ENCODE measurements around the gene ZNF107. TPM values are rescaled to one million over a fixed set of nuclear protein-coding genes. Genes with fewer than 3 reads are reported as not detected.

ZNF107 gene
- total and polyA plus RNA-seq, 2 of the 13 experiments (the other 11 are each of a cell fraction or from before 2014, with no cell fraction given) = 2.5 to 5.4 TPM

DNA sequence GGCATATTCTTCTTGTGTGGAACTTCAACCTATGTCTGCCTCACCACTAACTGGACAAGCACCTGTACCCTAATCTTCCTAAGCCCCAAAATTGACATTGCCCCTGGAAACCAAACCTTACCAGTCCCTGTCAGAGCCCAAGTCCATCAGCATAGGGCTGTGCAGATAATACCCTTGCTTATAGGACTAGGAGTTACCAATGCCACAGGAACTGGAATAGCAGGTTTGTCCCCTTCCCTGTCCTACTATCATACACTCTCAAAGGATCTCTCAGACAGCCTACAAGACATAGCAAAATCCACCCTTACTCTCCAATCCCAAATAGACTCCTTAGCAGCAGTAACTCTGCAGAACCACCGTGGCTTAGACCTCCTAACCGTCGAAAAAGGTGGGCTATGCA lies 19.8 kb downstream of the ZNF107 start (continued):
- TF ChIP-seq HNRNPK (IDR thresholded peaks at IDR 0.05; ENCODE audit: low read depth, low read length, poor library complexity, severe bottlenecking) = no peak
- TF ChIP-seq ZNF772 (CRISPR knock-in tag; IDR thresholded peaks at IDR 0.05) = no peak
- no peak for TF ChIP-seq TAF15 (IDR thresholded peaks at IDR 0.05; ENCODE audit: low read depth, low read length, poor library complexity, severe bottlenecking)
- no peak for TF ChIP-seq NAIF1 (CRISPR knock-in tag; IDR thresholded peaks at IDR 0.05; ENCODE audit: borderline replicate concordance)
- TF ChIP-seq ZNF274 (CRISPR knock-in tag; IDR thresholded peaks at IDR 0.05) = no peak
- TF ChIP-seq ETS1 (CRISPR knock-in tag; IDR thresholded peaks at IDR 0.05) = no peak

- no peak overlapping the region for H3K4me2 ChIP-seq (ENCODE audit: low read depth, low read length)
- intact Hi-C loops (cut with micrococcal nuclease; ENCODE audit: unreplicated experiment) = no loop called here
- no TSS peak for BruUV-seq (replicated peaks)
- peak; percentile 44; the same call in 1 of the 2 replicates for TF ChIP-seq MIER3 (CRISPR knock-in tag; IDR thresholded peaks at IDR 0.05; ENCODE audit: borderline replicate concordance)
- TF ChIP-seq CC2D1A (CRISPR knock-in tag; IDR thresholded peaks at IDR 0.05) = no peak
- TF ChIP-seq RBM39 (IDR thresholded peaks at IDR 0.05; ENCODE audit: low read depth, low read length, poor library complexity, severe bottlenecking) = no peak
- no peak for TF ChIP-seq MYNN (CRISPR knock-in tag; IDR thresholded peaks at IDR 0.05; ENCODE audit: low read depth)
- no peak for TF ChIP-seq ZNF430 (CRISPR knock-in tag; IDR thresholded peaks at IDR 0.05)
- 0 out of 2 replicates have a peak, but pooled peaks have one; percentile 28 for TF ChIP-seq HDAC1 (CRISPR knock-in tag; IDR thresholded peaks at IDR 0.05)
- no peak for TF ChIP-seq ZNF749 (CRISPR knock-in tag; IDR thresholded peaks at IDR 0.05; ENCODE audit: borderline replicate concordance)
- no peak for TF ChIP-seq ELK4 (CRISPR knock-in tag; IDR thresholded peaks at IDR 0.05; ENCODE audit: borderline replicate concordance)
- TF ChIP-seq, protein P1, sequence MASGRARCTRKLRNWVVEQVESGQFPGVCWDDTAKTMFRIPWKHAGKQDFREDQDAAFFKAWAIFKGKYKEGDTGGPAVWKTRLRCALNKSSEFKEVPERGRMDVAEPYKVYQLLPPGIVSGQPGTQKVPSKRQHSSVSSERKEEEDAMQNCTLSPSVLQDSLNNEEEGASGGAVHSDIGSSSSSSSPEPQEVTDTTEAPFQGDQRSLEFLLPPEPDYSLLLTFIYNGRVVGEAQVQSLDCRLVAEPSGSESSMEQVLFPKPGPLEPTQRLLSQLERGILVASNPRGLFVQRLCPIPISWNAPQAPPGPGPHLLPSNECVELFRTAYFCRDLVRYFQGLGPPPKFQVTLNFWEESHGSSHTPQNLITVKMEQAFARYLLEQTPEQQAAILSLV (CRISPR knock-in tag; IDR thresholded peaks at IDR 0.05; ENCODE audit: borderline replicate concordance) = no peak
- TF ChIP-seq ZNF558 (CRISPR knock-in tag; IDR thresholded peaks at IDR 0.05; ENCODE audit: borderline replicate concordance) = no peak
- 0 out of 2 replicates have a peak, but pooled peaks have one; percentile 28 for TF ChIP-seq CBX5 (CRISPR knock-in tag; IDR thresholded peaks at IDR 0.05; ENCODE audit: borderline replicate concordance)
- TF ChIP-seq ZNF260 (CRISPR knock-in tag; IDR thresholded peaks at IDR 0.05; ENCODE audit: borderline replicate concordance, low read depth) = no peak
- no peak for TF ChIP-seq GATA4 (IDR thresholded peaks at IDR 0.05; ENCODE audit: borderline replicate concordance, low read depth)
Measured at GRCh38 chr7:64686493-64687184, 20.7 kb downstream of the ZNF107 start.

More at GRCh38 chr7:64686493-64687184, 20.7 kb downstream of the ZNF107 start:
- DNase-seq (ENCODE audit: low spot score) = peak; percentile 79
- H3K27ac ChIP-seq (ENCODE audit: extremely low read length, insufficient read depth, low read length) = peak overlapping the region; percentile 64
- no peaks in the 10 kb centered on the region for H4K20me1 ChIP-seq (ENCODE audit: insufficient read depth, low read length)
- H3K36me3 ChIP-seq (replicated peaks in 1 of 2; ENCODE audit: control insufficient read depth in 1 of 2, insufficient read depth in 2 of 2, low read length in 2 of 2) = peaks cover 7 to 46% of the 10 kb centered on the region in 2 experiments
- ChIA-PET CTCF (ENCODE audit: low intra/inter-chr PET ratio, low total read pairs) (no interaction called here), POLR2A (no interaction called here)
- H3K27me3 ChIP-seq (ENCODE audit: control insufficient read depth in 1 of 2, insufficient read depth in 2 of 2, low read length in 2 of 2) = no peaks in the 10 kb centered on the region
- peak; percentile 51 for FAIRE-seq
- H3K79me2 ChIP-seq (ENCODE audit: insufficient read depth, low read length) = no peaks in the 10 kb centered on the region
- H2AFZ ChIP-seq (ENCODE audit: low read length) = no peak overlapping the region
- no peaks in the 10 kb centered on the region for H3K9me3 ChIP-seq (ENCODE audit: low read length)
- no peak overlapping the region for H3K9ac ChIP-seq (ENCODE audit: insufficient read depth, low read depth, low read length)
- WGBS (ENCODE audit: low lambda C conversion rate) = 72% methylated on average over 10 of the region's 10 CpGs
- in situ Hi-C loops (cut with HindIII; ENCODE audit: extremely low pct_ligation_motif_present, low pct_unique_long_range_greater_than_20kb) = no loop called here
- H3K4me1 ChIP-seq (ENCODE audit: insufficient read depth, low read length) = peaks cover 23% of the 10 kb centered on the region
- H3K4me3 ChIP-seq (replicated peaks in 1 of 3; ENCODE audit: insufficient read depth in 1 of 3, low read depth in 2 of 3, low read length in 3 of 3) = no peak overlapping the region
- peak; percentile 82 for ATAC-seq
